ENCODE measurements around the gene C9orf40.

C9orf40 gene, protein sequence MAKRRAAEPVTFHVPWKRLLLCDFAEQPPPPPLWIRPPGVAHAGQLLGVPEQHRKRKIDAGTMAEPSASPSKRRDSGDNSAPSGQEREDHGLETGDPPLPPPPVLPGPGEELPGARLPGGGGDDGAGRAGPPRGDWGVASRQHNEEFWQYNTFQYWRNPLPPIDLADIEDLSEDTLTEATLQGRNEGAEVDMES

DNA sequence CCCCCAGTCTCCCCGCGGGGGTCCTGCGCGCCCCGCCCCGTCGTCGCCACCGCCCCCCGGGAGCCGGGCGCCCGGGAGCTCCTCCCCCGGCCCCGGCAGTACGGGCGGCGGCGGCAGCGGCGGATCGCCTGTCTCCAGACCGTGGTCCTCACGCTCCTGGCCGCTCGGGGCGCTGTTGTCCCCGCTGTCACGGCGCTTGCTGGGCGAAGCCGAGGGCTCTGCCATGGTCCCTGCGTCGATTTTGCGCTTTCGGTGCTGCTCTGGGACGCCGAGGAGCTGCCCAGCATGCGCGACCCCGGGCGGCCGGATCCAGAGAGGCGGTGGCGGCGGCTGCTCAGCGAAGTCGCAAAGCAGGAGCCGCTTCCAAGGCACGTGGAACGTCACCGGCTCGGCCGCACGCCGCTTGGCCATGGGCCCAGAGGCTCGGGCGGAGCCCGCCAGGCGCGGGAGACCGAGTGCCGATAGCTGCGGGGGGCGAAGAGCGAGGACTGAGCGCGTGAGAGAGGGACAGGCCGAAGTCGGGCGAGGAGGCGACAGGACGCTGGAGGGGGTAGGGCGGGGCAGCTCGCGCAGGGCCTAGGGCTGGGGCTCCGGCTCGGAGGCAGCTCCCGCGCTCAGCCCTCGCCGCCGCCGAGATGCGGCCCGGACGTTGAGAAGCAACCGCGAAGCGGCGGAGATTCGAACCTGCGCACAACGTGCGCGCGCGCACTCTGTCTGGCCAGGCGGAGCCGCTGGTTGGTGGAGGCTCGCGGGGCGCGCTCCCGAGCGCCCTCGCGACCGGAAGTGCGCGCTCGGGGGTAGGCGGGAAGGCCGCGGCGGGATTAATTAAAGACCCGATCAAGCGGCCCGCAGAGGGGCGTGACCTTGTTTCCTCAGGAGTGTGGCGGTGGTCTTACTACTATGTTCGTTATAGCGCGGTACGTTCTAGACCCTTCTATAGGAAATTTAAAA lies at the start of gene C9orf40:
C9orf40 (minus strand) TSS at position 712 of the 951 bp plus-strand sequence; CDS start at position 411, 301 bp downstream.
- H3K27ac ChIP-seq (ENCODE audit: low read length): no peak within 1 kb of the TSS
- H3K36me3 ChIP-seq (ENCODE audit: control insufficient read depth, low read depth, low read length): no peaks in the 10 kb centered on the region
- H3K4me1 ChIP-seq (ENCODE audit: control insufficient read depth, low read depth, low read length): peaks cover 5% of the 10 kb centered on the region
- H3K9me3 ChIP-seq (ENCODE audit: control insufficient read depth, low read depth, low read length): no peaks in the 10 kb centered on the region
- no peaks in the 10 kb centered on the region for H3K27me3 ChIP-seq (ENCODE audit: control insufficient read depth, insufficient read depth, low read length)
- peak within 1 kb of the TSS; percentile 78 for H3K9ac ChIP-seq (ENCODE audit: low read length)
- H3K4me3 ChIP-seq (ENCODE audit: low read length): peak within 1 kb of the TSS; percentile 75

DNA sequence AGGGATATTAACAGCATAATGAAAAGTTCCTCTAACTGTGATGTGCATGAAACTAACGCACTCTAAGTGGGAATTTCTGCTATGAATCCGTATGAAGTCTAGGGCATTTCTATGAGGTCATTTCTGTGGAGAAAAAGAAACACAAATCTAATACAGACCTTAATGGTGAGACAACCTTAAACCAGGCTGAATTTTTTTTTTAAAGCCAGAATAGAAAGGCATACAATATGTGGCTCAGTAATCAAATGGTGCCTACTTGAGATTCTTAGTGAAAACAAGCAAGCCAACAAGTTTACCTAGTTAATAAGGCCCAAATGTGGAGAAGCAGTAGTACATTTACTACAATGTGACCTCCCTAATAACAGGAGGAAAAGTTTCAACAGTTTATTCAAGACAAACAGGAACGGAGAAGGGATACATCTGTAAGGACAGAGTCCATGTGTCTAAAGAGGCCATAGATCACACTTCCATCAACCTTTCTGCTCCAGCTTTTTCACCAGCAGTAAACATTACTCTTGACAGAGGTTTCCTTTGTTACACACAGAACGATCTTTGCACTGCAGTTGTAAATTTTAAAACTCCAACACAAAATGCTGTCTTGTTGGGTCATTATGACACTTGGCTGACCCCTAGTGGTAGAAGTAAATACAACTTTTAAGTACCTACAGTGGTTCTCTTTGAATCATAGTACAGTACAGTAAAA lies 49.2 kb upstream of the C9orf40 start:
- Histone ChIP-seq H3K36me3 (ENCODE audit: control insufficient read depth, low read depth, low read length) (no peaks in the 10 kb centered on the region), H3K4me3 (ENCODE audit: low read length) (no peak overlapping the region), H3K4me1 (ENCODE audit: control insufficient read depth, low read depth, low read length) (no peaks in the 10 kb centered on the region), H3K9me3 (ENCODE audit: control insufficient read depth, low read depth, low read length) (no peaks in the 10 kb centered on the region), H3K9ac (ENCODE audit: low read length) (no peak overlapping the region), H3K27ac (ENCODE audit: low read length) (no peak overlapping the region), H3K27me3 (ENCODE audit: control insufficient read depth, insufficient read depth, low read length) (no peaks in the 10 kb centered on the region)

DNA sequence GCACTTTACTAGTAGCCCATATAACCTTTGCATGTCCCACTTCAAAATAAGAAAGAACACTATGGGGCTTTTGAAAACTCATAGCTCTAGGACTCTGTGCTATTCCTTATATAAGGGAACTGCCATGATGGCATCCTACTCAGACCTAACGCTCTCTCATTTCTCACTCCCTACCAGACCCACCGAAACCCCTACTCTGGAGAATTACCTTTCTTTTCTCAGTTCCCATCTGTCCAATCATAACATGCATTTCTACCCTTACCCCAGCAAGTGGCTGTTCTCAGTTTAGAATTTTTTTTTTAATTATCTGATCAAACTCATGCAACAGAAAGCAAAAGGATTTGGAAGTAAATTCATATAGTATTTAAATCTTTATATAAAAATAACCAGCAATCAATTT lies 48.1 kb upstream of the C9orf40 start:
- Histone ChIP-seq H3K4me3 (ENCODE audit: low read length) (no peak overlapping the region), H3K4me1 (ENCODE audit: control insufficient read depth, low read depth, low read length) (no peaks in the 10 kb centered on the region), H3K27me3 (ENCODE audit: control insufficient read depth, insufficient read depth, low read length) (no peaks in the 10 kb centered on the region), H3K27ac (ENCODE audit: low read length) (no peak overlapping the region), H3K9ac (ENCODE audit: low read length) (no peak overlapping the region), H3K9me3 (ENCODE audit: control insufficient read depth, low read depth, low read length) (no peaks in the 10 kb centered on the region), H3K36me3 (ENCODE audit: control insufficient read depth, low read depth, low read length) (peaks cover 6% of the 10 kb centered on the region)

DNA sequence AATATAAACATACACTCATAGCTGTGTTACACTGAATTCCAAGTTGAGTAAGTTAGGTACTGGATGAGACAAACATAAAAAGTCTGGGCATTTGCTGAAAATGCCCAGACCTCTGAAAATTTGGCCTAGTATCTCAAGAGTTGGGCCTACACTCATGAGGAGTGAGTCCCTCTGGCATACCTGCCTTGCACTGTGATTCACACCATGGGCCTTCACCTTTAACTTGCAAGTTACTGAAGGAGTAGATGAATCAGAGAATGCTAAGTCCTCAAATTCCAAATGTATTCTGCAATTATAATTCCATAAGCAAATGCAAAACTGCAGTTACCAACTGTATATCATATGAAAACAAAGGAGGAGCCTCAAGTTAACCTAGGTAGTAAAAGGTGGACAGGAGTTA lies 32.3 kb upstream of the C9orf40 start:
- no peaks in the 10 kb centered on the region for H3K4me1 ChIP-seq (ENCODE audit: control insufficient read depth, low read depth, low read length)
- no peak overlapping the region for H3K9ac ChIP-seq (ENCODE audit: low read length)
- no peak overlapping the region for H3K27ac ChIP-seq (ENCODE audit: low read length)
- H3K4me3 ChIP-seq (ENCODE audit: low read length): no peak overlapping the region
- no peaks in the 10 kb centered on the region for H3K27me3 ChIP-seq (ENCODE audit: control insufficient read depth, insufficient read depth, low read length)
- peaks cover 12% of the 10 kb centered on the region for H3K36me3 ChIP-seq (ENCODE audit: control insufficient read depth, low read depth, low read length)
- H3K9me3 ChIP-seq (ENCODE audit: control insufficient read depth, low read depth, low read length): no peaks in the 10 kb centered on the region

DNA sequence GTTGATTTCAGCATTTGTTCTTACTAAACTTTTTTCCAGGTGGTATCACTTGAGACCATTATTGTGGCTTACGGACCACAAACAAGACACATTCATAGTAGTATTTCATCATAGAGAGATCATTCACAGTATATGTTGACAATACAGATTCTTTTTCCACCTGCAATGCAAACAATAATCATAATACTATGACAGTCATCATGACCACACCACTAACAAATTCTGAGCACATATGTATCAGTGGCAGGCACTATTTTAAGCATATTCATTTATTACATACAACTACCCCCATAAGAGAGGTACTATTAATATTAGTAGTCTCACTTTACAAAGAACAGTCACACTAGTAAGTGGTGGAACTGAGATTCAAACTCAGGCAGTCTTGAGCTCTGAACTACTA lies 31.0 kb upstream of the C9orf40 start:
- H3K9ac ChIP-seq (ENCODE audit: low read length): no peak overlapping the region
- no peaks in the 10 kb centered on the region for H3K27me3 ChIP-seq (ENCODE audit: control insufficient read depth, insufficient read depth, low read length)
- H3K9me3 ChIP-seq (ENCODE audit: control insufficient read depth, low read depth, low read length): no peaks in the 10 kb centered on the region
- H3K4me3 ChIP-seq (ENCODE audit: low read length): no peak overlapping the region
- H3K4me1 ChIP-seq (ENCODE audit: control insufficient read depth, low read depth, low read length): no peaks in the 10 kb centered on the region
- peaks cover 12% of the 10 kb centered on the region for H3K36me3 ChIP-seq (ENCODE audit: control insufficient read depth, low read depth, low read length)
- H3K27ac ChIP-seq (ENCODE audit: low read length): no peak overlapping the region

DNA sequence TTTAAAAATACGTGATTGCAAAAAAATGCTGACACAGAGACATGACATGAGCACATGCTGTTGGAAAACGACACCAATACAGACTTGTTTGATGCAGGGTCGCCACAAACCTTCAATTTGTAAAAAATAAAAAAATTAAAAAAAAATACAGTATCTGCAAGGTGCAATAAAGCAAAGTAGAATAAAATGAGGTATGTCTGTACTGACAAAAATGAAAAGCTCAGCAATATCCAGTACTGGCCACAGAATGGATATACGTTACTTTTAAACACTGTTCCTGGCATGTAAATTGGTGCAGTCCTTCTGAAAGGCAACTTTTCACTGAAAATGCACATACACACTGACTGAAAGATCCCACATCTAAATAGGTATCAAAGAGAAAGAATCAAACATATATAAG lies 27.1 kb upstream of the C9orf40 start:
- H3K27ac ChIP-seq (ENCODE audit: low read length): no peak overlapping the region
- H3K4me3 ChIP-seq (ENCODE audit: low read length): no peak overlapping the region
- no peaks in the 10 kb centered on the region for H3K9me3 ChIP-seq (ENCODE audit: control insufficient read depth, low read depth, low read length)
- no peaks in the 10 kb centered on the region for H3K27me3 ChIP-seq (ENCODE audit: control insufficient read depth, insufficient read depth, low read length)
- H3K4me1 ChIP-seq (ENCODE audit: control insufficient read depth, low read depth, low read length): no peaks in the 10 kb centered on the region
- H3K9ac ChIP-seq (ENCODE audit: low read length): no peak overlapping the region
- H3K36me3 ChIP-seq (ENCODE audit: control insufficient read depth, low read depth, low read length): peaks cover 12% of the 10 kb centered on the region

DNA sequence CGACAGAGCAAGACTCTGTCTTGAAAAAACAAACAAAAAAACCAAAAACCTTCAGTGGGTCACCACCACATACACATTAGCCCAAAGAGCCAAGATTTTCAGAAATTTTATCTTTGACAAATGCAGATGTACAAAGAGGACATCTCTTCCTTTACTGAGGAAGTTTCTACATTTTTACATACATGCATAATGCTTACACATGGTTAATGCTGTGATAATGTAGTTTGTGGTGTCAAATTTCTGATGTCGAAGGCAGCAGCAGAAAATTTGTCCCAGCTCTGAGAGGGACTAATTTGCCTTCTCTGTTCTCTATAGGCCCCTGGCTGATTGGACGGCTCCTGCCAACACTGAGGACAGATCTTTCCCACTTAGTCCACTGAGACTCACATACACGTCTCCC lies 24.6 kb upstream of the C9orf40 start:
- no peak overlapping the region for H3K9ac ChIP-seq (ENCODE audit: low read length)
- H3K27ac ChIP-seq (ENCODE audit: low read length): no peak overlapping the region
- H3K9me3 ChIP-seq (ENCODE audit: control insufficient read depth, low read depth, low read length): no peaks in the 10 kb centered on the region
- H3K4me3 ChIP-seq (ENCODE audit: low read length): no peak overlapping the region
- H3K4me1 ChIP-seq (ENCODE audit: control insufficient read depth, low read depth, low read length): peaks cover 5% of the 10 kb centered on the region
- H3K36me3 ChIP-seq (ENCODE audit: control insufficient read depth, low read depth, low read length): no peaks in the 10 kb centered on the region
- no peaks in the 10 kb centered on the region for H3K27me3 ChIP-seq (ENCODE audit: control insufficient read depth, insufficient read depth, low read length)

DNA sequence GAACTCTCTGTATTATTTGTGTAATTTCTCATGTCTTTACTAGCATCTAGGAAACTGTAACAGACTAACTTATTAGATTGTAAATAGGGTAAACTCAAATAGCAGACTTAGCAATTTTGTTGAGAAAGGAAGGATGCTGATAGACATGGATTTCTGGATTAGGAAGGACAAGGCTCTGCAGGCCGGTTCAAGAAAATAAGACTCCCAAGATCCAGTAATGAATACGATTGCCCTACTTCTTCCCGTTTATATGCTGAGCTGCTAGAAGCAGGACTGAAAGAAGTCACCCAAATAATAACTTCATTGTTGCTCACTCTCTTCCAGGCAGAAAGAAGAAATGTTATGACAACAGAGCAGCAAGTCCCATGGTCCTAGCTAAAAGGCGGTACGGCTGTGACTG lies 22.8 kb upstream of the C9orf40 start:
- no peaks in the 10 kb centered on the region for H3K27me3 ChIP-seq (ENCODE audit: control insufficient read depth, insufficient read depth, low read length)
- no peaks in the 10 kb centered on the region for H3K36me3 ChIP-seq (ENCODE audit: control insufficient read depth, low read depth, low read length)
- no peaks in the 10 kb centered on the region for H3K9me3 ChIP-seq (ENCODE audit: control insufficient read depth, low read depth, low read length)
- H3K27ac ChIP-seq (ENCODE audit: low read length): no peak overlapping the region
- H3K4me3 ChIP-seq (ENCODE audit: low read length): no peak overlapping the region
- H3K9ac ChIP-seq (ENCODE audit: low read length): no peak overlapping the region
- peaks cover 5% of the 10 kb centered on the region for H3K4me1 ChIP-seq (ENCODE audit: control insufficient read depth, low read depth, low read length)

DNA sequence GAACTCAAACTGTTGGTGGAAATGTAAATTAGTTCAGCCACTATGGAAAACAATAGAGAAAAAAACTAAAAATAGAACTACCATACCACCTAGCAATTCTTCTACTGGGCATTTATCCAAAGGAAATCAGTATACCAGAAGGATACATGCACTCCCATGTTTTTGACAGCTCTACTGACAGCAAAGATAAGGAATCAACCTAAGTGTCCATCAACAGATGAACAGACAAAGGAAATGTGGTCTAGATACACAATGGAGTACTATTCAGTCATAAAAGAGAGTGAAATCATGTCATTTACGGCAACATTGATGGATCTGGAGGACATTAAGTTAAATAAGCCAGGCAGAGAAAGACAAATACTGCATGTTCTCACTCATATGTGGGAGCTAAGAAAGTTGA lies 21.8 kb upstream of the C9orf40 start:
- peaks cover 5% of the 10 kb centered on the region for H3K4me1 ChIP-seq (ENCODE audit: control insufficient read depth, low read depth, low read length)
- no peaks in the 10 kb centered on the region for H3K36me3 ChIP-seq (ENCODE audit: control insufficient read depth, low read depth, low read length)
- no peak overlapping the region for H3K9ac ChIP-seq (ENCODE audit: low read length)
- no peaks in the 10 kb centered on the region for H3K27me3 ChIP-seq (ENCODE audit: control insufficient read depth, insufficient read depth, low read length)
- H3K9me3 ChIP-seq (ENCODE audit: control insufficient read depth, low read depth, low read length): no peaks in the 10 kb centered on the region
- H3K4me3 ChIP-seq (ENCODE audit: low read length): no peak overlapping the region
- no peak overlapping the region for H3K27ac ChIP-seq (ENCODE audit: low read length)

DNA sequence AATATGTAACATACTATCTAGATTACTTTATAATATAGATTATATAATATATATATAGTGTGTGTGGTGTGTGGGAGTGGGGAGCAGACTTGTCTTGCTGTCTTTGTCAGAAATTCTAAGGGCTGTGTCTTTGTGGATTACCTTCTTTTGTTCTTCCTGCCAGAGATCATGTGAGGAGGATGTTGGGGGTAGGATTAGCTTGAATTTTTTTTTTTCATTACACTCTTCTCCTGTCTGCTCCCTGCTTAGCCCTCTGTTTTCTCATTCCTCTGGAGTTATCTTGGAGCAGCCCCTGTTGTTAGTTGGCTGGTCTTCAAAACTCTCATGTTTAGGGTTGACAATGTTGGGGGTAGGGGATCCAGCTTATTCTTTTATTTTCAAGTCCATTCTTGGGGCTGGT lies 21.0 kb upstream of the C9orf40 start:
- H3K36me3 ChIP-seq (ENCODE audit: control insufficient read depth, low read depth, low read length): no peaks in the 10 kb centered on the region
- H3K4me1 ChIP-seq (ENCODE audit: control insufficient read depth, low read depth, low read length): peaks cover 5% of the 10 kb centered on the region
- H3K27me3 ChIP-seq (ENCODE audit: control insufficient read depth, insufficient read depth, low read length): no peaks in the 10 kb centered on the region
- no peak overlapping the region for H3K4me3 ChIP-seq (ENCODE audit: low read length)
- H3K9me3 ChIP-seq (ENCODE audit: control insufficient read depth, low read depth, low read length): no peaks in the 10 kb centered on the region
- no peak overlapping the region for H3K9ac ChIP-seq (ENCODE audit: low read length)
- H3K27ac ChIP-seq (ENCODE audit: low read length): no peak overlapping the region

DNA sequence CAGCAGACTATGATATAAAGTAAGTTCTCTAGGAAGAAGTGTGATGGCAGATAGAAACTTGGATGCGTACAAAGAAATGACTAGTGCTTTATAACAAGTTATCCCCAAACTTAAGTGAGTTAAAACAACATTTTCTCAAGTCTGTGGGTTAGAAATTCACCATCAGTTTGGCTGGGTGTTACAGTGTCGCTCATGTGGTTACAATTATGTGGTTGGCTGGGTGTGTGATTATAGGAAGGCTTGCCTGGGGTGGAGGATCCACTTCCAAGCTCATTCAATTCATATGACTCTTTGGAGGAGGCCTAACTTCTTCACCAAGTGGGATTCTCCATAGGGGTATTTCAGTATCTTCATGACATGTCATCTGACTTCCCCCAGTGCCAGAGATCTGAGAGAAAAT lies 10.3 kb upstream of the C9orf40 start:
- Histone ChIP-seq H3K27me3 (ENCODE audit: control insufficient read depth, insufficient read depth, low read length) (no peaks in the 10 kb centered on the region), H3K36me3 (ENCODE audit: control insufficient read depth, low read depth, low read length) (no peaks in the 10 kb centered on the region), H3K9ac (ENCODE audit: low read length) (no peak overlapping the region), H3K27ac (ENCODE audit: low read length) (no peak overlapping the region), H3K4me3 (ENCODE audit: low read length) (no peak overlapping the region), H3K4me1 (ENCODE audit: control insufficient read depth, low read depth, low read length) (no peaks in the 10 kb centered on the region), H3K9me3 (ENCODE audit: control insufficient read depth, low read depth, low read length) (no peaks in the 10 kb centered on the region)

All from iPS-18a (cell line).